CD14-positive monocyte (primary cell): Measurements from ENCODE around the gene TDP2. TPM values are rescaled to one million over a fixed set of nuclear protein-coding genes. Genes with fewer than 3 reads are reported as not detected.

Experiments used
- DNase-seq, 3 donors: peaks; one replicate each; pipeline ENCODE4 v3.0.0-alpha.2; 2011 to 2022
- H2AFZ ChIP-seq: 2 replicates; pipeline ENCODE4 v1.6.0; 2012; ENCODE audit warnings: mild to moderate bottlenecking, low read depth, low read length, inconsistent platforms; ENCODE audit not compliant: insufficient read depth, poor library complexity, severe bottlenecking
- H3K27ac ChIP-seq, 2 donors: 1 replicate in 1 of 2; 2 replicates in 1 of 2; pipeline ENCODE4 v1.5.1; 2012 to 2013; ENCODE audit warnings: low read length in 2 of 2, control low read depth in 1 of 2, inconsistent platforms in 1 of 2, low read depth in 1 of 2, mild to moderate bottlenecking in 1 of 2
- H3K27me3 ChIP-seq, 2 donors: one replicate each; pipeline versions ENCODE4 v1.6.0 to v1.6.1; 2011 to 2013; ENCODE audit warnings: low read length in 2 of 2; ENCODE audit not compliant: control insufficient read depth in 2 of 2, insufficient read depth in 2 of 2
- H3K36me3 ChIP-seq, 2 donors: replicated peaks in 1 of 2; 1 replicate in 1 of 2; 2 replicates in 1 of 2; pipeline versions ENCODE4 v1.5.1 to v1.6.1; 2012 to 2013; ENCODE audit warnings: low read length in 2 of 2, control low read depth in 1 of 2, inconsistent platforms in 1 of 2, mild to moderate bottlenecking in 1 of 2; ENCODE audit not compliant: insufficient read depth in 2 of 2, control insufficient read depth in 1 of 2
- H3K4me1 ChIP-seq, 2 donors: 1 replicate in 1 of 2; 2 replicates in 1 of 2; pipeline versions ENCODE4 v1.5.1 to v1.6.1; 2012 to 2013; ENCODE audit warnings: low read length in 2 of 2, control low read depth in 1 of 2, inconsistent platforms in 1 of 2, mild to moderate bottlenecking in 1 of 2, moderate library complexity in 1 of 2; ENCODE audit not compliant: insufficient read depth in 2 of 2, control insufficient read depth in 1 of 2
- H3K4me2 ChIP-seq: replicated peaks from 2 replicates; pipeline ENCODE3; 2012; ENCODE audit warnings: low read length, moderate library complexity, mild to moderate bottlenecking; ENCODE audit not compliant: poor library complexity, severe bottlenecking; ENCODE audit errors: extremely low read depth
- H3K4me3 ChIP-seq, 3 experiments: fragments of 200-600 bp in 1 of 3; sonication (generic) in 1 of 3; replicated peaks in 1 of 3; 1 replicate in 2 of 3; 2 replicates in 1 of 3; pipeline ENCODE4 v1.5.1; 2011 to 2013; ENCODE audit warnings: low read length in 3 of 3, mild to moderate bottlenecking in 3 of 3, control low read depth in 2 of 3, low read depth in 2 of 3, inconsistent platforms in 1 of 3, moderate library complexity in 1 of 3
- H3K79me2 ChIP-seq: 2 replicates; pipeline ENCODE4 v1.6.0; 2012; ENCODE audit warnings: mild to moderate bottlenecking, control low read depth, inconsistent platforms, low read length, moderate library complexity; ENCODE audit not compliant: insufficient read depth
- H3K9ac ChIP-seq: 2 replicates; pipeline ENCODE4 v1.6.0; 2017; ENCODE audit warnings: low read length, mild to moderate bottlenecking; ENCODE audit not compliant: insufficient read depth, poor library complexity, severe bottlenecking
- H3K9me3 ChIP-seq, 2 donors: replicated peaks in 1 of 2; 1 replicate in 1 of 2; 2 replicates in 1 of 2; pipeline versions ENCODE4 v1.5.1 to v1.6.1; 2012 to 2013; ENCODE audit warnings: low read length in 2 of 2, control low read depth in 1 of 2; ENCODE audit not compliant: control insufficient read depth in 1 of 2, insufficient read depth in 1 of 2
- H4K20me1 ChIP-seq: 2 replicates; pipeline ENCODE4 v1.6.0; 2012; ENCODE audit warnings: mild to moderate bottlenecking, low read length, control low read depth, moderate library complexity; ENCODE audit not compliant: insufficient read depth
- H3K27ac Mint-ChIP-seq, 7 donors: one replicate each; pipeline ENCODE4 v1.8.0; 2020; ENCODE audit warnings: mild to moderate bottlenecking in 7 of 7, mixed read lengths in 7 of 7, moderate library complexity in 6 of 7, inconsistent platforms in 2 of 7
- H3K27me3 Mint-ChIP-seq, 3 donors: one replicate each; pipeline ENCODE4 v1.8.0; 2021 to 2022; ENCODE audit warnings: low read depth in 3 of 3, mild to moderate bottlenecking in 3 of 3, mixed read lengths in 3 of 3, moderate library complexity in 3 of 3, inconsistent platforms in 1 of 3
- H3K36me3 Mint-ChIP-seq, 2 donors: one replicate each; pipeline ENCODE4 v1.8.0; 2020; ENCODE audit warnings: mixed read lengths in 2 of 2, inconsistent platforms in 1 of 2, mild to moderate bottlenecking in 1 of 2
- H3K4me1 Mint-ChIP-seq: one replicate; pipeline ENCODE4 v1.8.0; 2020; ENCODE audit warnings: mild to moderate bottlenecking, mixed read lengths
- H3K4me3 Mint-ChIP-seq, 2 donors: one replicate each; pipeline ENCODE4 v1.8.0; 2020; ENCODE audit warnings: mild to moderate bottlenecking in 2 of 2, mixed read lengths in 2 of 2, moderate library complexity in 1 of 2
- H3K9me3 Mint-ChIP-seq, 7 donors: one replicate each; pipeline ENCODE4 v1.8.0; 2020 to 2022; ENCODE audit warnings: mixed read lengths in 7 of 7, mild to moderate bottlenecking in 6 of 7, moderate library complexity in 6 of 7, inconsistent platforms in 2 of 7
- WGBS: methylation state at CpG from one replicate; pipeline ENCODE4 v1.1.5; 2013; ENCODE audit warnings: missing lambda C conversion rate; ENCODE audit not compliant: insufficient coverage; 5-methylcytosine and 5-hydroxymethylcytosine counted together
- intact Hi-C, 2 donors: fragments of 100-400 bp; cut with micrococcal nuclease; formaldehyde crosslinking; loops; one replicate each; pipeline versions ENCODE4 v1.15.0 to v1.15.1; 2023
- polyA plus RNA-seq, 3 donors: library from polyadenylated mRNA; depleted of rRNA in 1 of 3; unstranded in 2 of 3; stranded (reverse) in 1 of 3; fragments of 300-500 nt in 2 of 3; fragments of >200 nt in 1 of 3; fragmentation: Illumina TruSeq in 2 of 3; gene quantifications; 1 replicate in 2 of 3; 2 replicates in 1 of 3; pipeline ENCODE4 v1.2.3, GENCODE V29; 2012 to 2021
- TF ChIP-seq, protein P1 (sequence below): fragments of 200-600 bp; IDR thresholded peaks from one replicate; pipeline ENCODE4 v1.8.0; 2022; ENCODE audit warnings: antibody characterized with exemption, mild to moderate bottlenecking

Gene TDP2
- polyA plus RNA-seq, 3 donors, result 21.0 to 24.2 (median 21.8) TPM

DNA sequence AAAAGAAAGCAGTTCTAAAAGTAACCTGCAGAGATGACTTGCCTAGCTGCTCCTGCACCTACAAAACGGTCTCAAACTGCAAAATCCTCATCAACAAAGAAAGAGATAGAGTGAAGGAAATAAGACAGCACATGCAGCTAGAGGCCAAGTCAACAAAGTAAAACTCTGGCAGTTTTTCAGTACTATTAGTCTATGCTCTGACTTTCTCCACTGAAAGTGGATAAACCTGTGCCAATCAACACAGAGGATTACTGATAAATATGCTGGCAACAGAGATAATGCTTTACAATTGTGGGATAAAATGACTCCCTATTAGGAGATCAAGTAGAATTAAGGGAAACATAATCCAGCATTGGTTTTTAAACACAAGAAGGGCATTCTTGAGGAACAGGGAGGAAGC is 34.1 kb downstream of the TDP2 start:
- no peak overlapping the region for H3K4me3 ChIP-seq
- no peaks in the 10 kb centered on the region for H4K20me1 ChIP-seq
- H3K4me1 Mint-ChIP-seq, result no peaks in the 10 kb centered on the region
- no peak overlapping the region for H3K4me2 ChIP-seq
- H3K79me2 ChIP-seq, result no peaks in the 10 kb centered on the region
- DNase-seq, result no peak
- no peak overlapping the region for H3K4me3 Mint-ChIP-seq
- no peaks in the 10 kb centered on the region for H3K9me3 ChIP-seq
- H3K27me3 Mint-ChIP-seq, result peaks cover 1 to 6% (median 2%) of the 10 kb centered on the region in 3 donors
- H3K27ac ChIP-seq, result no peak overlapping the region
- no peak overlapping the region for H3K27ac Mint-ChIP-seq
- WGBS, result 100% methylated on average over 1 of the region's 1 CpG
- H3K4me1 ChIP-seq, result no peaks in the 10 kb centered on the region
- TF ChIP-seq, protein P1, sequence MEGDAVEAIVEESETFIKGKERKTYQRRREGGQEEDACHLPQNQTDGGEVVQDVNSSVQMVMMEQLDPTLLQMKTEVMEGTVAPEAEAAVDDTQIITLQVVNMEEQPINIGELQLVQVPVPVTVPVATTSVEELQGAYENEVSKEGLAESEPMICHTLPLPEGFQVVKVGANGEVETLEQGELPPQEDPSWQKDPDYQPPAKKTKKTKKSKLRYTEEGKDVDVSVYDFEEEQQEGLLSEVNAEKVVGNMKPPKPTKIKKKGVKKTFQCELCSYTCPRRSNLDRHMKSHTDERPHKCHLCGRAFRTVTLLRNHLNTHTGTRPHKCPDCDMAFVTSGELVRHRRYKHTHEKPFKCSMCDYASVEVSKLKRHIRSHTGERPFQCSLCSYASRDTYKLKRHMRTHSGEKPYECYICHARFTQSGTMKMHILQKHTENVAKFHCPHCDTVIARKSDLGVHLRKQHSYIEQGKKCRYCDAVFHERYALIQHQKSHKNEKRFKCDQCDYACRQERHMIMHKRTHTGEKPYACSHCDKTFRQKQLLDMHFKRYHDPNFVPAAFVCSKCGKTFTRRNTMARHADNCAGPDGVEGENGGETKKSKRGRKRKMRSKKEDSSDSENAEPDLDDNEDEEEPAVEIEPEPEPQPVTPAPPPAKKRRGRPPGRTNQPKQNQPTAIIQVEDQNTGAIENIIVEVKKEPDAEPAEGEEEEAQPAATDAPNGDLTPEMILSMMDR, result no peak
- peaks cover 0 to 3% of the 10 kb centered on the region in 2 donors for H3K27me3 ChIP-seq
- intact Hi-C loops, result no loop called here
- H3K9me3 Mint-ChIP-seq, result peaks cover 0 to 5% (median 0%) of the 10 kb centered on the region in 7 donors
- H2AFZ ChIP-seq, result no peak overlapping the region
- no peaks in the 10 kb centered on the region for H3K36me3 ChIP-seq
- H3K9ac ChIP-seq, result no peak overlapping the region
- no peaks in the 10 kb centered on the region for H3K36me3 Mint-ChIP-seq

DNA sequence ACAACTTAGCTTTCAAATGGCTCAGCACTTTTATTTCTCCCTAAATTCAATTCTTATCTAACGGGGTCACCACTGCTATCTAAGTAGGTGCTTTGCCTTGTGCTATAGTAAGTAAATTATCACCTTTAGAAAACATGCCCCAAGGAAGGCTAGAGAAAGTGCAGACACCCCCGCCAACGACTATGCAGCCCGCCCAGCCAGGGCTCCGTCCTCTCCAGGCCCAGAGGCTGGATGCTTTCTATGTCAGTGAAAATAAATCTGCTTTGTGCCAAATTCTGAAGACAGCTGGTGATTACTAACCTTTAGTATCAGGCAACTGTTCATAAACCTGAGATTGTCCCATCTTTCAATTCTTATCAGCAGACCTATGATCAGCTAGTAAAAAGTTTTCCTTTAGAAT is 35.0 kb downstream of the TDP2 start:
- Histone ChIP-seq H3K4me3 (no peak overlapping the region), H3K27ac (no peak overlapping the region), H4K20me1 (no peaks in the 10 kb centered on the region), H3K36me3 (no peaks in the 10 kb centered on the region), H2AFZ (no peak overlapping the region), H3K9ac (no peak overlapping the region), H3K9me3 (no peaks in the 10 kb centered on the region), H3K27me3 (peaks cover 0 to 3% of the 10 kb centered on the region in 2 donors), H3K4me1 (no peaks in the 10 kb centered on the region), H3K4me2 (no peak overlapping the region), H3K79me2 (no peaks in the 10 kb centered on the region)
- no peak for DNase-seq
- TF ChIP-seq, protein P1, result no peak
- no peak overlapping the region for H3K27ac Mint-ChIP-seq
- no CpG with 5 or more reads among the region's 5 CpGs for WGBS
- H3K4me3 Mint-ChIP-seq, result no peak overlapping the region
- peaks cover 0 to 5% (median 0%) of the 10 kb centered on the region in 7 donors for H3K9me3 Mint-ChIP-seq
- intact Hi-C loops, result no loop called here
- no peaks in the 10 kb centered on the region for H3K36me3 Mint-ChIP-seq
- H3K4me1 Mint-ChIP-seq, result no peaks in the 10 kb centered on the region
- H3K27me3 Mint-ChIP-seq, result peaks cover 1 to 6% (median 2%) of the 10 kb centered on the region in 3 donors
